Mammary microvascular endothelial cell (primary cell): ENCODE data around the gene URB1. TPM values are rescaled to one million over a fixed set of nuclear protein-coding genes. Genes with fewer than 3 reads are reported as not detected.

Source experiments
- total RNA-seq: library from RNA; depleted of rRNA; stranded (reverse); fragments of >200 nt; gene quantifications from 2 replicates; pipeline ENCODE4 v1.2.3, GENCODE V29; 2015

Gene URB1, protein sequence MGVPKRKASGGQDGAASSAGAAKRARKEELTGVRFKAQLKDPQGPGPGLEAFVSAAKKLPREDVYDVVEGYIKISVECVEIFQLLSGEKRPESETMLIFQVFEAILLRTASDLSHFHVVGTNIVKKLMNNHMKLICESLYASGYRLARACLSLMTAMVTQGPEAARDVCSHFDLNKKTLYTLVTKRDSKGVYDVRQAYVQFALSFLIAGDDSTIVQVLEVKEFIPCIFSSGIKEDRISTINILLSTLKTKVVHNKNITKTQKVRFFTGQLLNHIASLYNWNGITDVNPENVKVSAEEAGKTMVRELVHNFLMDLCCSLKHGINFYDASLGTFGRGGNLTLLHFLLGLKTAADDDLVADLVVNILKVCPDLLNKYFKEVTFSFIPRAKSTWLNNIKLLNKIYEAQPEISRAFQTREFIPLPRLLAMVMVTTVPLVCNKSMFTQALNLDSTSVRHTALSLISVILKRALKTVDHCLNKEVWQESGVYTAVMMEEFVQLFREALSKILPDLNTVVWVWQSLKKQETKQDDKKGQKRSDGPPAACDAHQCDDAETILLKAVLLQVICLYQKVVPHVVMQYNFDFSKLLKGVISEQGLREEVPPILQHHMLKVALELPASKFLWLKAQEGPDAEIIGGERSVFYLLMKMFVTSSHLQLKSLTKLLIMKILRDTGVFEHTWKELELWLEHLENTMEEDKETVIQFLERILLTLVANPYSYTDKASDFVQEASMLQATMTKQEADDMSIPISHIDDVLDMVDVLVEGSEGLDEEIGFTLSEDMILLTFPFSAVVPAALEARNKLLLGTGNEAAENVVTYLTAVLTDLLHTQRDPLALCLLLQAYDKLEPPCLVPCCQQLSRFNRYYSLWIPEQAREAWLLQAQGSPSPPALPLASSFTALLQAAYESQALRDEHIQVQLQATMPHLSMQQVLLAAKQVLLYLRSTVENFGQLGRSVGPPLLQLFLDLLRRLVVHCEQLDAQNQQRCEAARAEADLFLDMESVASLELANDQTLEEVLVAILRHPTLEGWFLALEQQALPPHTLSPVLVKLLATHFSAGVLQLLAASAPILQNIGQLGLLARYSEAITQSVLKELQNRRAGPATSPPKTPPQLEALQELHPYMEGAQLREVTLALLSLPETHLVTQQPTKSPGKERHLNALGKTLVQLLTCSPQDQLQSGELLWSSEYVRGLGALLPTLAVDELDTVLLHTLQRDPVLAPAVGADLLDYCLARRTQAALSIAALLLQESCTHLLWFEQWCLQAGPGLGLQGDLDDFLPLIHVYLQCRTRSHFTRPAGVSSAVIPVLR (N-terminal part only)
- total RNA-seq = 18.7 and 18.8 TPM in 2 replicates

DNA sequence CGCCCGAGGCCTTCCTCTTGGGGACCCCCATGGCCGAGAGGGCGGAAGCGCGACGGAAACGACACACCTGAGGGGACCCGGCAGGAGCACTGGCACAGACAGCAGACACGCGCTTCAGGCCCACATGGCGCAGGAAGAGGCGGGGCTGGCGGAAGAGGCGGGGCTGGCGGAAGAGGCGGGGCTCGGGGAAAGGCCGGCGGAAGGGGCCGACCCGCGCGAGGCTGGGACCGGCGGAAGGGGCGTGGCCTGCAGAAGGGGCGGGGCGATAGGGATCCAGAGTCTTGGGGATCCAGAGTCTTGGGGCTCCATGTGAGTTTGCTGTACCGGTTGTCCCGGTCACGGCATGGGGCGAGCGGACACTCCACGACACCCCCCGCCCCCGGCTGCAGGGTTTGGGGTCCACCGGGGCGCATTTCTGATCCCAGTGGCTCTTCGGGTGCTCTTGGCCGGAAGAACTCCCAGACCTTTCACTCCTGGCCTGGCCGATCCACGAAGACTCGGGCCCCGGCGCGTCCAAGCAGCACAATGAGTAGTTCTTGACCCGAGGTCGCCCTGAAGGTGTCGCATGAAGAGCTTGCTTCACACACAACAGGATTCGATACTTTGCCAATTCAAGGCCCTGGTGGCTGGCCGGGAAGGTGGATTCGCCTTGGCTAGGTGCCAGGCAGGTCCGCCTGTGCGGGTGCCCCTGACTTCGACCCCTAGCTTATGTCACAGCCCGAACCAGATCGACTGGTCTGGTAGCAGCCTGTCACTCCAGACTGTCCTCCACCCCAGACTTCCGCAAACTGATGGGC is at the start of gene URB1:
URB1 (minus strand) TSS at position 133 of the 797 bp plus-strand sequence; CDS start at position 31, 102 bp downstream.

DNA sequence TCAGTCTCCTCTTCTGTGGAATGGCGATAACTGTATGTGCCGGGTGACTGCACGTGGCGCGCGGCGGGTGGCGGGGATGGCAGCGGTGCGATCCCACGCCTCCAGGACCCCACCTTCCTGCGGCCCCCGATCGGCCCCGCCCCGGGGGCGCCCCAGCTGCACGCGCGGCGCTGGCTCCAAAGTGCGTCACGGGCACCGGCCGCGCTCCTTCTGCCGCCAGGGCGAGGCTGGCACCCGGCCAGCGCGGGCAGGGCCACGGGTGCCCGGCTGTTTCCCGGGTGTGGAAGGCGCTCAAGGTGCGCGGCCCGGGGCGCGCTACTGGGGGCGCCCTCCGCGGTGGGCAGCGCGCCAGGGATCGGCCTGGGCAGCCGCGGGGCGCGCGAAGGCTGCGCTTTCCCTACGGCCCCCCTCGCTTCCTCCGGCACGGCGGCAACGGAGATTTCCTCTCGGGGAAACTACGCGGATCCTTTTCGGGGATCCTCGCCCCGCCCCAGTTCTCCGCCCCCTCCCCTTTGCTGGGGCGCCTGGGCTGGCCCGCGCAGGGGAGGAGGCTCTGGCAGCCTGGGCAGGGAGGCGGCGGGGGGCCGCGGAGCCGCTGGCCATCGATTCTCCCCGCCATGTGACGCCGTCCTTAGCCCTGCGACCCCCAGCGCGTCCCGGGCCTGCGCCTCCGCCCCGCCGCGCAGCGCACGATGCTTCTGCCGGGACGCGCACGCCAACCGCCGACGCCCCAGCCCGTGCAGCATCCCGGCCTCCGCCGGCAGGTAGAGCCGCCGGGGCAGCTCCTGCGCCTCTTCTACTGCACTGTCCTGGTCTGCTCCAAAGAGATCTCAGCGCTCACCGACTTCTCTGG is 19.6 kb upstream of the URB1 start, which contains the start of gene EVA1C:
EVA1C (plus strand) TSS at position 545 of the 853 bp plus-strand sequence; CDS start at position 693, 148 bp downstream.

DNA sequence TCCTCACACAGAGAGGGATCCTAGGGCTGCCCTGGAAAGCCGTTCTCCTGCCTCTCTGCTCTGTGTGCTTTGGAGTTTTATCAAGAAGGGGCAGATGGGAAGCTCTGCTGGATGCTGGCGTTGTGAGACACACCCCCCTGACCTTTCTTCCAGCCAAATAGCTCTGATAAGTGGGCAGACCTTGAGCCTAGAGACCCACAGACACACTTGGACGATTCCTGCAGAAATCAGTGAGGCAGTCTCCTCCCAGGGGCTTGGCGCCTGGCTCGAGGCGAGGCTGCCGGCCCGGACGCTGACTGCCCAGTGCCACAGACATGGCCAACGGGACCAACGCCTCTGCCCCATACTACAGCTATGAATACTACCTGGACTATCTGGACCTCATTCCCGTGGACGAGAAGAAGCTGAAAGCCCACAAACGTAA is 94.1 kb downstream of the URB1 start, which contains the start of gene MRAP:
MRAP (plus strand) TSS at position 198 of the 424 bp plus-strand sequence; CDS start at position 315, 117 bp downstream.

DNA sequence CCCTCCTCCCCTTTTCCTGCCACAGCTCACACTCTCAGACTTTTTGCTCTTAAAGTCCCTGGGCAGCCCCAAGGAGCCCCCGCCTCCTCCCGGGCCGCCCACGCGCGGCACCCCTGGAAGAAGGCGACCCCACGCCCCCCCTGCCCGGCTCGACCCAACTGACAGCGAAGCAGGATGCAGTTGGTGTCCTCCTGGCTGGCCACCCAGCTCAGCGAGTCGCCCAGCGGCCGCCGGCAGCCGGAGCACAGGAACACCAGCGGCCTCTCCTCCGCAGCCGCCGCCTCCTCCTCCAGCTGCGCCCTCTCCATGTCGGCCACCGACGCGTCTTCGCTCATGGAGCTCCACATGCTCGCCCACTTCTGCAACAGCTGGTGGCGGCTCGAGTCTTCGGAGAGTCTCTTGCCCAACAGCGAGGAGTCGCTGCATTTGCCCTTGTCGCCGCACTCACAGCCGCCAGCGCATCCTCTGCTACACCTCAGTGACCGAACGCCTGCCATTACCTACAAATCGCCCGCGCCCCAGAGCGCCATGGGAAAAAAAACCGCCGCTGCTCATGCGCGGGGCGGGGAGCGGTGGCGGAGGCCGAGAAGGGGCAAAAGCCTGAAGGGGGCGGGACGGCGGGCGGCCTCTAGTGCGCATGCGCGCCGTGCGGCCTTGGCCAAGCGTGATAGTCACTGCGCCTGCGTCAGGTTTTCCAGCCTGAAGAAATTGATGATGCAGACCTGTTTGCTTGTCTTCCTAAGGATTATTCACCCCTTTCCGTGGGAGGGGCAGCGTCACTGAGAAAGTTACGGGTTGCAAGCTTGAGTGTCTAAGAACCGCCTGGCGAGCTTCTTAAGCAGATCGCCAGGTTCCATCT is 114.1 kb downstream of the URB1 start, which contains the start of gene MIS18A:
MIS18A (minus strand) TSS at position 532 of the 859 bp plus-strand sequence; CDS start at position 497, 35 bp downstream.

Other genes with a start within 250 kb of the URB1 start
- 11.3 and 17.6 TPM in 2 replicates for gene MIS18A, start 114.0 kb downstream of the URB1 start, total RNA-seq
- not detected in 2 replicates for gene MRAP, start 94.2 kb downstream of the URB1 start, total RNA-seq
- 41.4 and 49.1 TPM in 2 replicates for gene EVA1C, start 19.7 kb upstream of the URB1 start, total RNA-seq
- not detected in 2 replicates for gene TCP10L, start 192.5 kb upstream of the URB1 start, total RNA-seq
- gene CFAP298, start 219.4 kb upstream of the URB1 start, total RNA-seq = 35.1 and 40.8 TPM in 2 replicates